Adrenal gland (tissue), 5 donors: ENCODE results near the gene MYCBPAP.

Experiments used
- CTCF ChIP-seq, 6 experiments: fragments of 450-650 bp in 4 of 6; fragments of 200-600 bp in 2 of 6; sonication (generic) in 1 of 6; IDR thresholded peaks; 1 replicate in 5 of 6; 2 replicates in 1 of 6; pipeline versions ENCODE4 v1.5.1 to v1.8.0; 2016 to 2021; ENCODE audit warnings: antibody characterized with exemption in 6 of 6, mild to moderate bottlenecking in 2 of 6, moderate library complexity in 1 of 6
- POLR2A ChIP-seq, 2 donors: fragments of 450-650 bp; IDR thresholded peaks; one replicate each; pipeline ENCODE4 v1.6.1; 2017; ENCODE audit warnings: antibody characterized with exemption in 2 of 2, mild to moderate bottlenecking in 2 of 2, moderate library complexity in 1 of 2
- donor health status: DM: no; HTN: no; CAD: no.

- TF ChIP-seq POLR2A (IDR thresholded peaks at IDR 0.05) (no peak), CTCF (IDR thresholded peaks at IDR 0.05) (no peak)
Observed at GRCh38 chr17:50569592-50569991, 61.4 kb downstream of the MYCBPAP start.
